H7 (cell line): ENCODE results near the gene SPARC. TPM values are rescaled to one million over a fixed set of nuclear protein-coding genes. Genes with fewer than 3 reads are reported as not detected.
A peak's percentile ranks its signal among the peaks of the same experiment; 100 is the strongest.

Source experiments
- DNase-seq: peaks from one replicate; pipeline ENCODE4 v3.0.0; 2012
- H3K27me3 ChIP-seq: 2 replicates; pipeline ENCODE4 v1.6.0; 2011; ENCODE audit warnings: mild to moderate bottlenecking, low read length; ENCODE audit not compliant: control insufficient read depth, insufficient read depth
- H3K36me3 ChIP-seq: replicated peaks from 2 replicates; pipeline ENCODE4 v1.5.1; 2011; ENCODE audit warnings: low read length; ENCODE audit not compliant: control insufficient read depth, insufficient read depth
- H3K4me3 ChIP-seq: 2 replicates; pipeline ENCODE4 v1.5.1; 2011; ENCODE audit warnings: low read depth, mild to moderate bottlenecking, control low read depth, low read length, moderate library complexity; ENCODE audit not compliant: insufficient read depth
- total RNA-seq: library from RNA; depleted of rRNA; stranded (reverse); fragments of >200 nt; shearing (Covaris generic); gene quantifications from 2 replicates; pipeline ENCODE4 v1.2.3, GENCODE V29; 2014

Gene SPARC
- total RNA-seq, 1 experiment from 2014 or later, result 483 TPM

DNA sequence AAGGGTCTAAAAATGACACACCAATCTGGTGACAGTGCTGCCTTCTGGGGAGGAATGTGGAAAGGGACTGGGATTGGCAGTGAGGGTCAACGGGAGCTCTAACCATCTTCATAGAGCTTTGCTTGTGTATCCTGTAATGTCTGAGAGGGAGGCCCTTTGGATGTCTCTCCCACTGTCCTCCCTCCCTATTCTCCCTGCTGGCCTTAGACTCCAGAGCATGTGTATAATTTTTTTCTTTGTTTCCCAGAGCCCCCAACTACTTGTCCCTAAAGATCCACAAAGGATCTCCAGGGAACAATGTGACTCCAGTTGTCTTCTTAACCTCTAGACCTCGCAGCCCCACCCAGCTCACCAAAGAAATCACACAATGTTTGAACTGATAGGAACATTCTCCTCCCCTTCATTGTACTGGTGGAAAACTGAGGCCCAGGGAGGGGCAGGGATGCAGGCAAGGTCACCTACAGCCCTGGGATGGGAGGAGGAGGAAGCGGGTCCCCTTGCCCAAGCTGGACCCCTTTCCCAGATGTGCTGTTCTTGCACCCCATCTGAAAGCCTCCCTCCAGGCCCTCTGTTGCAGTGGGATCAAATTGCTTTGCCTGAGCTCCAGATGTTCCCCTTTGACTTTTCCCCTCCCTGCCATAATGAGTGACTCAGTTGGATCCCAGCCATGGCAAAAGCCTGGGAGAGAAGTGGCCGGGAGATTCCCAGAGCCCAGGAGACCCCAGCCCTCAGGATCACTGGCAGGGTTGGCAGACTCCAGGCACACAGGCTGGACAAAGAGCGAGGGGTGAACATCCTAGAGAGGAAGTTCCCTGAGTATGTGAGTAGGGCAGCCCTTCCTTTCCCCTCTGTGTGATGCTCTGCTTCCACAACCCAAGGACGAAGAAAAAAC lies 21.8 kb downstream of the SPARC start:
- H3K36me3 ChIP-seq, result peaks cover 51% of the 10 kb centered on the region
- no peak for DNase-seq
- H3K27me3 ChIP-seq, result no peaks in the 10 kb centered on the region

DNA sequence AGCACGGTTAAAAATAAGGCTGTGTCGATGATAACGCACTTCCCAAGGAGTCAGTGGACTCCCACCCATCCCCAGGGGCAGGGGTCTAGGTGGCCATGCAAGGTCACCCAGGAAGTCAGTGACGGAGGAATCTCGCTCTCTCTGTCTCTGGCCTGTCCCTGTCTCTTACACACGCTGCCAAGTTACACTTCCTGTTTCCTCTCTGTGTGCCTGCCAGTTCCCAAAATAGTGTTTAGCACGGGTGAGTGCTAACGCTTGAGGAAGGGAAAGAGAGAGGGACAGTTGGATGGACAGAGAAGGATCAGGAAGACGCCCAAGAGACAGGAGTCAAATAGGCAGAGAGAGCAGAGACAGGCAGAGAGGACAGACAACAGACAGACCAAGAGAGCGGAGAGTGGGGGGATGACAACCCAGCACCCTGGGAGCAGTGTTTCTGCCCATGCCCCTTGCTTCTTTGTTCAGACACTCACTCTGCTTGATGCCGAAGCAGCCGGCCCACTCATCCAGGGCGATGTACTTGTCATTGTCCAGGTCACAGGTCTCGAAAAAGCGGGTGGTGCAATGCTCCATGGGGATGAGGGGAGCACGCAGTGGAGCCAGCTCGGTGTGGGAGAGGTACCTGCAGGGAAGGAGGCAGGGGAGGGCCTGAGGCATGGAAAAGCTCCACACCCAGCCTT lies 23.0 kb downstream of the SPARC start:
- Histone ChIP-seq H3K4me3 (no peak overlapping the region), H3K36me3 (peaks cover 44% of the 10 kb centered on the region), H3K27me3 (no peaks in the 10 kb centered on the region)
- no peak for DNase-seq

More for the DNA sequence above, 21.8 kb downstream of the SPARC start:
- no peak overlapping the region for H3K4me3 ChIP-seq

DNA sequence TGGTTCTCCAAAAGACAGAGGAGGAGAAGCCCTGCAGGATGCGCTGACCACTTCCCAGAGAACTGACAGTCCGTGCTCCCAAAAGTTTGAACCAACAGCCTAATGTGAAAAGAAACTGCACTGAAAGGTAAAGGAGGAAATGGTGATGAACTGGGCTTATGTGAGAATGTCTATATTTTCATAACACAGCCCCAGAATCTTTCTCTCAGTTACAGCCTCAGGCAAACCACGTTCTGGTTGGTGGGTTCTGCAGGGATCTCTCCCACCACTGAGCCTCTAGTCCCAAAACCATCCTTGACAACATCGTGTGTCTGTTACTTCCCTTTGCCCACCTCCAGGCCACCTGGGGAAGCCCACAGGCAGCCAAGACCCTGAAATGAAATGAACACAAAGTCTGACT lies 23.9 kb downstream of the SPARC start:
- no peak for DNase-seq
- Histone ChIP-seq H3K4me3 (no peak overlapping the region), H3K27me3 (no peaks in the 10 kb centered on the region), H3K36me3 (peaks cover 40% of the 10 kb centered on the region)

DNA sequence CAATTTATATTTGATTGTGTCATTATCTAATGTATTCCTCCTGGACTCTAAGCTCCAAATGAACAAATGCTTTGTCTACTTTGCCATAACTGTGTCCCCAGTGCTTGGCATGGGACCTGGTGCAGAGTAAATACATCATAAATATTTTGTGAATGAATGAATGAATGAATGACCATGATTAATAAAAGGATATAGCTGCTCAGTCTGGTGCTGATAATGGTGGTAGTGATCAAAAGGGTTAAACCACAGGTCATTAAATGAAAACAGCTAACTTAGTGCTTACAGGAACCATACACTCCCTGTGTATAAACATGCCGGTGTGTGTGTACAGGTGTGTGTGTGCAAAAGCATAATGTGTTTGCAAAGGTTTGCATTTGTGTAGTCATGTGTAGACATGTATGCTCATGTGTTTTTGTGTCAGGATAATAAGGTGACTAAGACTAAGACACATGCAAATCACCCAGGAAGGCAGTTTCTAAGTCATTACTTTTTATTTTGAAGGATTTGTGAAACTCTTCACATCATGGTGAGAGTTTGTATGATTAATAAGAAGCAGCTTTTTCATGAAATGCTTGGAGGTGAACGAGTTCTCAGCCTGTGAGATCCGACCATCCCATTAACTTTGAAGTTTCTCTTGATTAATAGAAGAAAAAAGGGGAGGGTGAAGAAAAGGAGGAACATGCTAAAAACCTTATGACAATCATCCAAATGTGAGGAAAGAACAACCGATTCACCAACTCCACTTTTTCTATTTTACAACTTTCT lies 24.6 kb downstream of the SPARC start:
- H3K36me3 ChIP-seq, result peaks cover 35% of the 10 kb centered on the region
- no peak for DNase-seq
- H3K4me3 ChIP-seq, result no peak overlapping the region
- H3K27me3 ChIP-seq, result no peaks in the 10 kb centered on the region

DNA sequence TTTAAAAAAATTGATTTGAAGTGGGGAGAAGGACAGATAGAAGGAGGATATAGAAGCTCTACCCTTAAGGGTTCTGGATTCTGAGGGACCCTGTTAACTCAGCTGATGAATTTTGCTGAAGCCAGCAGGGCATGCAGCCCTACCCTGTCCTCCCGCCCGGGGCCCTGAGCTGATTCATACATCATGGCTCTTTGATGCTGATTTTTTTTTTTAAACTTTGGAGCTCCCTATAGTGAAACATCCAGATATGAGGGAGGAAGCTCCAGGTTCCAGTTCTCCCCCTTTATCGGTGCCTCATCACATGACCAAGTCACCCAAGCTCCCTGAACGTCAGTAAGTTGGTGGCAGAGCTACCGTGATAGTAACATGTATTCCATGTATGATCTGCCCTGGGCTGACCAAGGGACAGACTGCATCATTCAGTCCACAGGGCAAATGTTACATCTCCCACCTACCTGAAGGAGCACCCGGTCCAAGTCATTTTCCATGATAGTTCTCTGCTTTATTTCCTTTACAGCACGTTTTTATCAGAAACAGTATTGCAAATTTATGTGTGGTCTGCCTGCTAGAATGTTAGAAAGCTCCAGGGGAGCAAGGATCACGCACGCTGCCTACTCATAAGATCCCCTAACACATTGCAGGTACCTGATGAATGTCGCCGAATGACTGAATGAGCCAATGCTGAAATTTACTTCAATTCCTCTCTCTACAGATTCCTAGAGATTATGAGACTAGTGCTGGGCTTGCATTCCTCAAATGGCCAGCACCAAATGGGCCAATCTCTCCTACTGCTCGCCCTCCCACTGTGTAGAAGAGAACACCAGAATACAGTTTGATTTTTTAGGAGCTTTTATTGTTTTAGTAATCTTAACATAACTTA lies 25.9 kb downstream of the SPARC start:
- Histone ChIP-seq H3K4me3 (no peak overlapping the region), H3K36me3 (peaks cover 27% of the 10 kb centered on the region), H3K27me3 (no peaks in the 10 kb centered on the region)
- no peak for DNase-seq

DNA sequence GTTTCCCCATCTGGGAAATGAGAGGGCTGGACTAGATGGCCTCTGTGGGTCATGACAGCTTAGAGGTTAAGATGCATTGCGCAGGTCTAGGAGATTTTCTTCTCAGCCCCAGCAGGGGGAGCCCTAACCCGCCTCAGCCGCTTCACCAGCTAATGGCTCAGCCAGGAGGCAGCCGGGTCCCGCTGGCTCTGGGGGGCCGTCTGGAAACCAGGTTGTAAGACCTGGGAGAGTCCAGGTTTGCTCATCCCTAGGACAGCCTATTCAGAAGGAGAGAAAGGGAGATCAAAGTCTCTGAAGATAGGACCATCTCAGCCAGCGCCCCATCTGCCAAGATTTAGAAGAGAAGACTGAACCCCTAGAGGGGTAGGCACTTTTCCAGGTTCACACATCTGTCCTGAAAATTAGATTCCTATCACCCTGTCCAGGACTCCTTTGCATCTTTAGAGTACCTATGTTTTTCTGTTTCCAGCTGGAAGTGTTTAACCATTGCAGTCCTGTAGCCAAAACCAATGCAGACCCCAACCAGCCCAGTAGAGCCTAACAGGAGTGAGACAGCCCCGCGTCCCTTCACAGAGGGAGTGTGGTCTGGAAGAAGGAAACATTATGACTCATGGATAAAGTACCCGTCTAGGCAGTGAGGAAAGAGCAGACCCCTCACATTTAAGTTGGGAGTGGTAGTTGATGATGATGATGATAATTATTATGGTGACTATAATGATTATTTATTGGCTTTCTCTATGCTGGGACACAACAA lies 27.5 kb downstream of the SPARC start:
- Histone ChIP-seq H3K27me3 (no peaks in the 10 kb centered on the region), H3K4me3 (no peak overlapping the region), H3K36me3 (peaks cover 16% of the 10 kb centered on the region)
- DNase-seq, result peak; percentile 87

DNA sequence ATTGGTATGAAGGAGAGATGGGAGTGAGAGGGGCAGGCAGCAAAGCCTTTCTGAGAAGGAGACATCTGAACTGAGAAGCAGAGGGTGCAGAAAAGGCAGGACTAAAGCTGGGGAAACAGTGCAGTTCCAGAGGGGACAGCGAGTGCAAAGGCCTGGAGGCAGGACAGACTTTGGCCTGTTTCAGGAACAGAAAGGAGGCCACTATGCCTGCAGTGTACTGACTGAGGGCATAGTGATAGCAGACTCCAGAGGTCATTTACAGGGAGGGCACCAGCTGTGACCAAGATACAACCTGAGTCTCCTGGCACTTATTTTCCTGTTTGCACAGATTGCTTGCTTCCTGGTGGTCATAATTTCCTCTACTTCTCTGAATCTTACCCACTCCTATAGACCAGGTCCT lies 29.6 kb downstream of the SPARC start:
- Histone ChIP-seq H3K4me3 (no peak overlapping the region), H3K36me3 (no peaks in the 10 kb centered on the region), H3K27me3 (no peaks in the 10 kb centered on the region)
- DNase-seq, result no peak

DNA sequence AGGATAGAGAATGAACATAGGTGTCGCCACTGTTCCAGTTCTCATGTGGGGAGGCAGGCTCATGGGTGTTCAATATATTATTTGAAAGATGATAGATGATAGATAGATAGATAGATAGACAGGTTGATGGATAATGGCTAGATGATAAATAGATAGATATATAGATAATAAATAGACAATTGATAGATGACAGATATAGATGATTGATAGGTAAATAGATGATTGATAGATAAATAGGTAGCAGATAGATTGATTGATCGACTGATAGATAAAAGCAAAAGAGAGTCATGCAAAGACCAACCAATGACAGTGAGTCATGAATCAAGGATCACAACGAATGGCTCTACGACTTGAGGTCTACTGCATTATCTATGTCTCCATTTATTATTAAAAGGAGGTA lies 30.4 kb downstream of the SPARC start:
- no peak for DNase-seq
- no peaks in the 10 kb centered on the region for H3K36me3 ChIP-seq
- no peak overlapping the region for H3K4me3 ChIP-seq
- no peaks in the 10 kb centered on the region for H3K27me3 ChIP-seq

DNA sequence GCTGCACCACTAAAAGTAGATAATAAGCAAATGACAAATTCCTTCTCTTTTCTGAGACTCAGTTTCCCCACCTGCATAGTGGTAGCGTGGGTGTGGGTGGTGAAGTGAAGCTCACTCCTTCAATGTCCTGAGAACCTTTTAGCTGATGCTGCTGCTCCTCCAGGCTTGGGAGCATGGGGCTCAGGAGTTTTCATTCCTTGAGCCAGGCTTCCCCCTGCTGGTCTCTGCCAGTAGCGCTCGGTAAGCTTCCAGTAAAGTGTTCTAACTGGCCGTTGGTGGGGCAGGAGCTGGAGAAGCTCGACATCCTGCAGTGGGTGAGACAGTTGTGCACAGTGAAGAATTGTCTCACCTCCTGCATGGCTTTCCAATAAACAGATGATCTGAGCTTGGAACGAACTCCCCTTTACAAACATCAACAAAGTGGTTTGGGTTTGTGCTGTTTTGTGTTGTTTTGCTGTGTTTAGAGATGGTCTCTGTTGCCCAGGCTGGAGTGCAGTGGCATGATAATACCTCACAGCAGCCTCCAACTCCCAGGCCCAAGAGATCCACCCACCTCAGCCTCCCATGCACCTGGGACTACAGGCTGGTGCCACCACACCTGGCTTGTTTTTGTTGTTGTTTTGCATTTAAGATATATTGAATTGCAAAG lies 34.6 kb downstream of the SPARC start:
- peak; percentile 80 for DNase-seq
- Histone ChIP-seq H3K4me3 (no peak overlapping the region), H3K36me3 (no peaks in the 10 kb centered on the region), H3K27me3 (no peaks in the 10 kb centered on the region)

DNA sequence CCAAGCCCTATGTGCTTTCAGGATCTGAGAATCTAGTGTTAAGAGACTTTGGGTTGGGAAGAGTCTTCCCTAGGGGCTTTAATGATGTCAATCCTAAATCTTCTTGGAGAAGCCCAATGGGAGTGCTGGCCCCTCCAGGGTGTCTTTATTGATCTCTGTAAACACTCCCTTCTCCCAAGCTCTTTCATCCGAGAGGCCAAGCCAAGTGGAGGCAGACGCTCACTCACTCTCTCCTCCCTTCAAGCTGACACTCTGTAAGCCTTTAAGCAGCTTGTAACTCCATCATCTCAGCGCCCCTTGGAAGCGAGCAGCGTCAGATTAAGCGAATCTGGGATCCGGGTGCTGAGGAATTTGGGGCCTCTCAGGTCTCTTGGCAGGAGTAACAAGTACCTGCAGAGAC lies 37.7 kb downstream of the SPARC start:
- no peak overlapping the region for H3K4me3 ChIP-seq
- H3K27me3 ChIP-seq, result no peaks in the 10 kb centered on the region
- no peak for DNase-seq
- H3K36me3 ChIP-seq, result no peaks in the 10 kb centered on the region

DNA sequence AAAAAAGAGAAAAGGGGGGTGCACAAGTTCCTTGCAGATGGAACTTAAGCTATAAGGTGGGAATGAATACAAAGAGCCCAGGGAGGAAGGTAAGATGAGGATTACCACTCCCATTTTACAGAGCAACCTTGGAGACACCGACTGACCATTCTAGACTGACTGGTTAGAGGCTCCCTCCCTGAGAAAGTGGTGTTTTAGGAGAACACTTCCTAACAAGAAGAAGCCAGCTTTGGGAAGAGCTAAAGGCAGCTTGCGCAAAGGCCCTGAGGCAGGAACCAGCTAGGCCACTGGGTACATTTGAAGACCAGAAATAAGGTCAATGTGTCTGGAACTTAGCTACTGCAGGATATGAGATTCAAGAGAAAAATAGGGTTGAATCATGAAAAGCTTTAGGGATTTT lies 38.6 kb downstream of the SPARC start:
- Histone ChIP-seq H3K36me3 (no peaks in the 10 kb centered on the region), H3K27me3 (no peaks in the 10 kb centered on the region), H3K4me3 (no peak overlapping the region)
- DNase-seq, result no peak

DNA sequence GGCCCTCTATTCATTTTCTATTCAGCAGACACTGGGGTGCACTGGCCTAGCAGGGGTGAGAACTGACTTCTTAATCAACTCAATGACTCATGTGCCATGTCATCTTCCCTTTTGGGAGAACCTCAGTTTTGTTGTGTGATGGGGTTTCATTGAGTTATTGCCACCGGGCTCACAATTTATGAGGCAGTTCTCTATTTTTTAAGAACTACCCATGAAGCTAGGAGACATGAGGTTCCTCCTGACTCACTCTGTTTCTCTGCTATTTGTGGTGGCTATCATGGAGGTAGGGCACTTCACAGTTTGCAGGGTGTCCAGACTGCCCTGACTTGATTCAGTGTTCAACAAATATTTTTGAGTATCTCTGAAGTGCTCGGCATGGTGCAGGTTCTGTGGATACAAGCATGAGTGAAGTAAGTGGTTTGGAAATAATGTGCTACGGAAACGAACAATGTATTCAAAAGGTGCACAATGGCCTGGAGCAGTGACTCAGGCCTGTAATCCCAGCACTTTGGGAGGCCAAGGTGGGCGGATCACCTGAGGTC lies 39.3 kb downstream of the SPARC start:
- Histone ChIP-seq H3K4me3 (no peak overlapping the region), H3K36me3 (no peaks in the 10 kb centered on the region), H3K27me3 (no peaks in the 10 kb centered on the region)
- DNase-seq, result no peak

DNA sequence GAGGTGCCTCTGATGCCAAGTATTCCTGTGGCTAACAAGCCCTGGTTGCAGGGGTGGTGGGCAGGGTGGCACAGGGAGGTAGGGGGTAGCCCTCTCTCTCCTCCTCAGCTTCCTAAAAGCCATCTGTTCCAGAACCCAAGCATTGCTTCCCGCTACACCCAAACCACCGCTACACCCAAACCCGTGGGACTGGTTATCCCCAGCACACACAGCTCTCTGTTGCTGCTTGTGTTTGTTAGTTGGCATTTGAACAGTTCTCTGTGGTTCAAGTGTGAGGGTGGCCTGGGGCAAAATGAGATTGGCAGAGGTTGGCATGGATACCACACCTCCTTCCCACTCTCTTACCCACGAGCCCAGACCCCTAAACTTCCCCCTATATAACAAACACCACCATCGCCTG lies 40.4 kb downstream of the SPARC start:
- Histone ChIP-seq H3K4me3 (no peak overlapping the region), H3K27me3 (no peaks in the 10 kb centered on the region), H3K36me3 (no peaks in the 10 kb centered on the region)
- no peak for DNase-seq
